Measurements from ENCODE around the gene TTC12. TPM values are rescaled to one million over a fixed set of nuclear protein-coding genes. Genes with fewer than 3 reads are reported as not detected.

The TTC12 gene
- polyA plus RNA-seq, 3 donors: 31.2 to 48.3 (median 31.2) TPM

- no peak for DNase-seq (ENCODE audit: extremely low read depth in 1 of 11, low read depth in 9 of 11, low spot score in 4 of 11)
These were observed 98.3 kb downstream of the TTC12 start for GRCh38 chr11:113412675-113413074.

- no peak for DNase-seq (ENCODE audit: extremely low read depth in 1 of 11, low read depth in 9 of 11, low spot score in 4 of 11)
These were observed 101.0 kb downstream of the TTC12 start for GRCh38 chr11:113415343-113415742.

Other genes with a start within 250 kb of the TTC12 start
- under 1 TPM; 0.20 to 0.68 (median 0.20) TPM for gene ANKK1, start 73.2 kb downstream of the TTC12 start, polyA plus RNA-seq (ENCODE audit: insufficient read length in 3 of 3)
- 1 to 10 TPM in 1 of 3 donors, under 1 TPM in 2; 0.26 to 1.4 (median 0.45) TPM for gene DRD2, start 160.8 kb downstream of the TTC12 start, polyA plus RNA-seq (ENCODE audit: insufficient read length in 3 of 3)

All from renal cortex interstitium (tissue), 11 donors.